HepG2 (cell line): ENCODE measurements around the gene HERC4.
"Not testable (repeated sequence)": the region's sequence is repeated elsewhere in the genome, so short reads cannot be mapped to it uniquely, and the experiment has no call there.

Experiments used
- BRCA1 ChIP-seq: sonication (generic); formaldehyde crosslinking; IDR thresholded peaks from 2 replicates; pipeline ENCODE4 v1.4.0; 2020; ENCODE audit warnings: missing genetic modification reagents
- FOSL2 ChIP-seq: sonication (generic); formaldehyde crosslinking; IDR thresholded peaks from 2 replicates; pipeline ENCODE4 v1.4.0; 2020; ENCODE audit warnings: missing genetic modification reagents
- JUNB ChIP-seq: sonication (generic); formaldehyde crosslinking; IDR thresholded peaks from 2 replicates; pipeline ENCODE4 v1.8.0; 2022; ENCODE audit warnings: missing genetic modification reagents, mild to moderate bottlenecking, borderline replicate concordance
- POLR2AphosphoS5 ChIP-seq: IDR thresholded peaks from 2 replicates; pipeline ENCODE4 v1.6.1; 2012; ENCODE audit warnings: low read depth, low read length
- PRMT3 ChIP-seq: sonication (generic); formaldehyde crosslinking; IDR thresholded peaks from 2 replicates; pipeline ENCODE4 v1.8.1; 2022; ENCODE audit warnings: low read depth, mild to moderate bottlenecking, moderate library complexity, missing genetic modification reagents, borderline replicate concordance
- REST ChIP-seq, 2 experiments: IDR thresholded peaks; 2 replicates each; pipeline ENCODE4 v1.6.1; 2011 to 2012; ENCODE audit warnings: low read length in 2 of 2, borderline replicate concordance in 1 of 2, low read depth in 1 of 2, mild to moderate bottlenecking in 1 of 2, moderate library complexity in 1 of 2
- U2AF2 ChIP-seq: fragments of 200-400 bp; formaldehyde crosslinking; IDR thresholded peaks from 2 replicates; pipeline ENCODE4 v1.6.1; 2017; ENCODE audit warnings: low read depth, mild to moderate bottlenecking, low read length
- ZNF451 ChIP-seq: sonication (generic); formaldehyde crosslinking; IDR thresholded peaks from 2 replicates; pipeline ENCODE4 v1.5.0; 2020; ENCODE audit warnings: mild to moderate bottlenecking, missing genetic modification reagents
- ZNF589 ChIP-seq: sonication (generic); formaldehyde crosslinking; conservative IDR thresholded peaks from 2 replicates; pipeline ENCODE4 v1.8.0; 2022; ENCODE audit warnings: mild to moderate bottlenecking, moderate library complexity, missing genetic modification reagents
- ZNF747 ChIP-seq: sonication (generic); formaldehyde crosslinking; IDR thresholded peaks from 2 replicates; pipeline ENCODE4 v1.8.1; 2023; ENCODE audit warnings: missing genetic modification reagents, mild to moderate bottlenecking, borderline replicate concordance
- TF ChIP-seq, protein P1 (sequence below): sonication (generic); formaldehyde crosslinking; IDR thresholded peaks from 2 replicates; pipeline ENCODE4 v1.5.0; 2020; ENCODE audit warnings: mild to moderate bottlenecking, missing genetic modification reagents, moderate library complexity
- TF ChIP-seq, protein P2 (sequence below): sonication (generic); formaldehyde crosslinking; IDR thresholded peaks from 2 replicates; pipeline ENCODE4 v1.4.0; 2020; ENCODE audit warnings: missing genetic modification reagents

GRCh38 chr10:68022324-68022723 lies 52.8 kb downstream of the HERC4 start:
- TF ChIP-seq ZNF747; ZNF589 (CRISPR knock-in tag); POLR2AphosphoS5; JUNB (CRISPR knock-in tag); BRCA1 (CRISPR knock-in tag); ZNF451 (CRISPR knock-in tag); REST (IDR thresholded peaks at IDR 0.05; ENCODE audit: borderline replicate concordance in 1 of 2, low read depth in 1 of 2, low read length in 2 of 2); U2AF2; FOSL2 (CRISPR knock-in tag); PRMT3 (CRISPR knock-in tag): not testable (repeated sequence)
- TF ChIP-seq, protein P1, sequence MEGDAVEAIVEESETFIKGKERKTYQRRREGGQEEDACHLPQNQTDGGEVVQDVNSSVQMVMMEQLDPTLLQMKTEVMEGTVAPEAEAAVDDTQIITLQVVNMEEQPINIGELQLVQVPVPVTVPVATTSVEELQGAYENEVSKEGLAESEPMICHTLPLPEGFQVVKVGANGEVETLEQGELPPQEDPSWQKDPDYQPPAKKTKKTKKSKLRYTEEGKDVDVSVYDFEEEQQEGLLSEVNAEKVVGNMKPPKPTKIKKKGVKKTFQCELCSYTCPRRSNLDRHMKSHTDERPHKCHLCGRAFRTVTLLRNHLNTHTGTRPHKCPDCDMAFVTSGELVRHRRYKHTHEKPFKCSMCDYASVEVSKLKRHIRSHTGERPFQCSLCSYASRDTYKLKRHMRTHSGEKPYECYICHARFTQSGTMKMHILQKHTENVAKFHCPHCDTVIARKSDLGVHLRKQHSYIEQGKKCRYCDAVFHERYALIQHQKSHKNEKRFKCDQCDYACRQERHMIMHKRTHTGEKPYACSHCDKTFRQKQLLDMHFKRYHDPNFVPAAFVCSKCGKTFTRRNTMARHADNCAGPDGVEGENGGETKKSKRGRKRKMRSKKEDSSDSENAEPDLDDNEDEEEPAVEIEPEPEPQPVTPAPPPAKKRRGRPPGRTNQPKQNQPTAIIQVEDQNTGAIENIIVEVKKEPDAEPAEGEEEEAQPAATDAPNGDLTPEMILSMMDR (CRISPR knock-in tag) = not testable (repeated sequence)
- TF ChIP-seq, protein P2, sequence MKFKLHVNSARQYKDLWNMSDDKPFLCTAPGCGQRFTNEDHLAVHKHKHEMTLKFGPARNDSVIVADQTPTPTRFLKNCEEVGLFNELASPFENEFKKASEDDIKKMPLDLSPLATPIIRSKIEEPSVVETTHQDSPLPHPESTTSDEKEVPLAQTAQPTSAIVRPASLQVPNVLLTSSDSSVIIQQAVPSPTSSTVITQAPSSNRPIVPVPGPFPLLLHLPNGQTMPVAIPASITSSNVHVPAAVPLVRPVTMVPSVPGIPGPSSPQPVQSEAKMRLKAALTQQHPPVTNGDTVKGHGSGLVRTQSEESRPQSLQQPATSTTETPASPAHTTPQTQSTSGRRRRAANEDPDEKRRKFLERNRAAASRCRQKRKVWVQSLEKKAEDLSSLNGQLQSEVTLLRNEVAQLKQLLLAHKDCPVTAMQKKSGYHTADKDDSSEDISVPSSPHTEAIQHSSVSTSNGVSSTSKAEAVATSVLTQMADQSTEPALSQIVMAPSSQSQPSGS = not testable (repeated sequence)
